Measurements from ENCODE around the gene PTPRM.

PTPRM gene

GRCh38 chr18:7870266-7870665 is 303.1 kb downstream of the PTPRM start:
- H4K20me1 ChIP-seq (ENCODE audit: insufficient read depth, low read length, poor library complexity, severe bottlenecking): no peaks in the 10 kb centered on the region
- no peaks in the 10 kb centered on the region for H3F3A ChIP-seq (ENCODE audit: low read depth)
- no peaks in the 10 kb centered on the region for H3K36me3 ChIP-seq (ENCODE audit: insufficient read depth, low read length)
- H3K9me3 ChIP-seq (ENCODE audit: insufficient read depth, low read depth, low read length): no peaks in the 10 kb centered on the region
- TF ChIP-seq CTCF (conservative IDR thresholded peaks at IDR 0.05; ENCODE audit: low read length) (no peak), EZH2phosphoT487 (IDR thresholded peaks at IDR 0.05; ENCODE audit: borderline replicate concordance) (no peak)
- no peak overlapping the region for H2AFZ ChIP-seq (ENCODE audit: low read length)
- no peak overlapping the region for H3K4me3 ChIP-seq (ENCODE audit: low read length, poor library complexity, severe bottlenecking)
- H3K79me2 ChIP-seq (ENCODE audit: insufficient read depth, low read length): no peaks in the 10 kb centered on the region
- no peaks in the 10 kb centered on the region for H3K27me3 ChIP-seq (ENCODE audit: insufficient read depth, low read length, poor library complexity, severe bottlenecking)
- H3K9ac ChIP-seq (ENCODE audit: low read depth, low read length, poor library complexity, severe bottlenecking): no peak overlapping the region
- no peak overlapping the region for H3K4me2 ChIP-seq (ENCODE audit: low read depth, low read length, poor library complexity, severe bottlenecking)
- H3K4me1 ChIP-seq (ENCODE audit: insufficient read depth, low read length, poor library complexity, severe bottlenecking): no peaks in the 10 kb centered on the region
- no peaks in the 10 kb centered on the region for H3K9me2 ChIP-seq (replicated peaks; ENCODE audit: low read depth, low read length)

- no peaks in the 10 kb centered on the region for H3F3A ChIP-seq (ENCODE audit: low read depth)
- no peaks in the 10 kb centered on the region for H3K27me3 ChIP-seq (ENCODE audit: insufficient read depth, low read length, poor library complexity, severe bottlenecking)
- H3K9ac ChIP-seq (ENCODE audit: low read depth, low read length, poor library complexity, severe bottlenecking): no peak overlapping the region
- H3K9me3 ChIP-seq (ENCODE audit: insufficient read depth, low read depth, low read length): no peaks in the 10 kb centered on the region
- H3K79me2 ChIP-seq (ENCODE audit: insufficient read depth, low read length): no peaks in the 10 kb centered on the region
- no peak overlapping the region for H3K4me2 ChIP-seq (ENCODE audit: low read depth, low read length, poor library complexity, severe bottlenecking)
- no peak overlapping the region for H3K4me3 ChIP-seq (ENCODE audit: low read length, poor library complexity, severe bottlenecking)
- no peak overlapping the region for H2AFZ ChIP-seq (ENCODE audit: low read length)
- TF ChIP-seq EZH2phosphoT487 (IDR thresholded peaks at IDR 0.05; ENCODE audit: borderline replicate concordance) (no peak), CTCF (conservative IDR thresholded peaks at IDR 0.05; ENCODE audit: low read length) (no peak)
- no peaks in the 10 kb centered on the region for H3K36me3 ChIP-seq (ENCODE audit: insufficient read depth, low read length)
- no peaks in the 10 kb centered on the region for H3K4me1 ChIP-seq (ENCODE audit: insufficient read depth, low read length, poor library complexity, severe bottlenecking)
- no peaks in the 10 kb centered on the region for H4K20me1 ChIP-seq (ENCODE audit: insufficient read depth, low read length, poor library complexity, severe bottlenecking)
- H3K9me2 ChIP-seq (replicated peaks; ENCODE audit: low read depth, low read length): no peaks in the 10 kb centered on the region
Measured at GRCh38 chr18:7870855-7871254, 303.7 kb downstream of the PTPRM start.

GRCh38 chr18:7871560-7872456 is 304.7 kb downstream of the PTPRM start:
- no peak overlapping the region for H3K9ac ChIP-seq (ENCODE audit: low read depth, low read length, poor library complexity, severe bottlenecking)
- H2AFZ ChIP-seq (ENCODE audit: low read length): no peak overlapping the region
- TF ChIP-seq EZH2phosphoT487 (IDR thresholded peaks at IDR 0.05; ENCODE audit: borderline replicate concordance) (no peak), CTCF (conservative IDR thresholded peaks at IDR 0.05; ENCODE audit: low read length) (no peak)
- H3K9me2 ChIP-seq (replicated peaks; ENCODE audit: low read depth, low read length): no peaks in the 10 kb centered on the region
- no peaks in the 10 kb centered on the region for H3K36me3 ChIP-seq (ENCODE audit: insufficient read depth, low read length)
- no peaks in the 10 kb centered on the region for H4K20me1 ChIP-seq (ENCODE audit: insufficient read depth, low read length, poor library complexity, severe bottlenecking)
- H3K27me3 ChIP-seq (ENCODE audit: insufficient read depth, low read length, poor library complexity, severe bottlenecking): no peaks in the 10 kb centered on the region
- H3K4me2 ChIP-seq (ENCODE audit: low read depth, low read length, poor library complexity, severe bottlenecking): no peak overlapping the region
- no peaks in the 10 kb centered on the region for H3K9me3 ChIP-seq (ENCODE audit: insufficient read depth, low read depth, low read length)
- H3K4me3 ChIP-seq (ENCODE audit: low read length, poor library complexity, severe bottlenecking): no peak overlapping the region
- no peaks in the 10 kb centered on the region for H3K79me2 ChIP-seq (ENCODE audit: insufficient read depth, low read length)
- H3F3A ChIP-seq (ENCODE audit: low read depth): no peaks in the 10 kb centered on the region
- H3K4me1 ChIP-seq (ENCODE audit: insufficient read depth, low read length, poor library complexity, severe bottlenecking): no peaks in the 10 kb centered on the region

Measured in Loucy (cell line).